Upper lobe of left lung (tissue), 4 donors: Measurements from ENCODE around the gene VEGFB.

Experiments used
- CTCF ChIP-seq, 6 experiments: fragments of 450-650 bp in 4 of 6; fragments of 200-600 bp in 2 of 6; sonication (generic) in 2 of 6; IDR thresholded peaks; one replicate each; pipeline ENCODE4 v1.5.1; 2016 to 2019; ENCODE audit warnings: antibody characterized with exemption in 6 of 6
- POLR2A ChIP-seq, 4 donors: fragments of 450-650 bp; IDR thresholded peaks; one replicate each; pipeline ENCODE4 v1.5.1; 2016 to 2017; ENCODE audit warnings: antibody characterized with exemption in 4 of 4, mild to moderate bottlenecking in 2 of 4

DNA sequence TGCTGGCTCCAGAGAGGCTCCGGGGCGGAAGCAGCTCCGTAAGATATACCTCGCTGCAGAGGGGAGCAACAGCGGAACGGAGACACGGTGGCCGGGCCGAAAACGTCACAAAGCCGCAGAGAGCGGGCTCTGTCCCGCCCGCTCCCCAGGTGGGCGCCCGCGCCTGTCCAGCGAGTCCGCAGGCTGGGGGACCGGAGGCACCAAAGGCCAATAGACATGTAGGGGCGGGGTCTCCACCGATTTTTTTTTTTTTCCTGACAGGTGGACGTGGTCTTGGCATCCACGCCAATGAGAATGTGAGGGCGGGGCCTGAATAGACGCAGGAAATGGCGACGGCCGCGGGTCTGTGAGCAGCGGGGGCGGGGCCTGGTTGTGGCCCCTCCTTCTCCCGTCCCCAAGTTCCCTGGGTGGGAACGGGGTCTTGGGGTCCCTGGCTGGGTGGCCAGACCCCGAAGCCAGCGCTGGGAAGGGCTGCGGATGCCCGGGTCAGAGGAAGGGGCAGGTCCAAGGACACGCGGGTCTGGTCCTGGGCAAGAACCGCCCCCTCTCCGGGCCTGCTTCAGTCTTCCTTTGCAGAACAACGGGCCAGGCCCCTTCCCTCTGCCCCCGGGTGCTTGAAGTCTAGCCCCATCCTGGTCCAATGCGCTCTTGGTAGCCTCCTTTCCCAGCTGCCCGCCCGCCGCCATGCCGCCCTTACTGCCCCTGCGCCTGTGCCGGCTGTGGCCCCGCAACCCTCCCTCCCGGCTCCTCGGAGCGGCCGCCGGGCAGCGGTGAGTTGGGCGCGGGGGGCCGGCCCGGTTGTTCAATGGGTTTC, 4.0 kb upstream of the VEGFB start, which contains the start of gene DNAJC4:
- TF ChIP-seq CTCF (IDR thresholded peaks at IDR 0.05), result peak in 1 of 6 experiments; percentile 4
- TF ChIP-seq POLR2A (IDR thresholded peaks at IDR 0.05), result peak in 2 of 4 donors; percentile 49 to 63
